Iris pigment epithelial cell (primary cell): ENCODE data around the gene NOL11.
"Not testable (repeated sequence)": the region's sequence is repeated elsewhere in the genome, so short reads cannot be mapped to it uniquely, and the experiment has no call there.

Experiments
- DNase-seq: peaks from one replicate; pipeline ENCODE4 v3.0.0-alpha.2; 2011; ENCODE audit warnings: low read depth

Gene NOL11

GRCh38 chr17:67754001-67754400, 36.3 kb downstream of the NOL11 start:
- DNase-seq = no peak

- DNase-seq = not testable (repeated sequence)
Observed at GRCh38 chr17:67754686-67755085, 37.0 kb downstream of the NOL11 start.

- DNase-seq = peak; percentile 12
Observed at GRCh38 chr17:67756766-67757165, 39.0 kb downstream of the NOL11 start.

- DNase-seq = peak; percentile 48
Observed at GRCh38 chr17:67759355-67760171, 41.8 kb downstream of the NOL11 start.

- no peak for DNase-seq
Observed at GRCh38 chr17:67765623-67766022, 47.9 kb downstream of the NOL11 start.

- no peak for DNase-seq
Observed at GRCh38 chr17:67769231-67769630, 51.5 kb downstream of the NOL11 start.

- no peak for DNase-seq
Observed at GRCh38 chr17:67770539-67770938, 52.8 kb downstream of the NOL11 start.

- no peak for DNase-seq
Observed at GRCh38 chr17:67772679-67773078, 54.9 kb downstream of the NOL11 start.

- peak; percentile 18 for DNase-seq
Observed at GRCh38 chr17:67773246-67773645, 55.5 kb downstream of the NOL11 start.

GRCh38 chr17:67779098-67779672, 61.4 kb downstream of the NOL11 start:
- DNase-seq = peak; percentile 96

- DNase-seq = no peak
Observed at GRCh38 chr17:67784364-67785121, 66.8 kb downstream of the NOL11 start.

- no peak for DNase-seq
Observed at GRCh38 chr17:67785122-67785477, 67.4 kb downstream of the NOL11 start.

GRCh38 chr17:67785504-67785903, 67.8 kb downstream of the NOL11 start:
- no peak for DNase-seq
